ENCODE data around the gene ZNF544.

ZNF544 gene

DNA sequence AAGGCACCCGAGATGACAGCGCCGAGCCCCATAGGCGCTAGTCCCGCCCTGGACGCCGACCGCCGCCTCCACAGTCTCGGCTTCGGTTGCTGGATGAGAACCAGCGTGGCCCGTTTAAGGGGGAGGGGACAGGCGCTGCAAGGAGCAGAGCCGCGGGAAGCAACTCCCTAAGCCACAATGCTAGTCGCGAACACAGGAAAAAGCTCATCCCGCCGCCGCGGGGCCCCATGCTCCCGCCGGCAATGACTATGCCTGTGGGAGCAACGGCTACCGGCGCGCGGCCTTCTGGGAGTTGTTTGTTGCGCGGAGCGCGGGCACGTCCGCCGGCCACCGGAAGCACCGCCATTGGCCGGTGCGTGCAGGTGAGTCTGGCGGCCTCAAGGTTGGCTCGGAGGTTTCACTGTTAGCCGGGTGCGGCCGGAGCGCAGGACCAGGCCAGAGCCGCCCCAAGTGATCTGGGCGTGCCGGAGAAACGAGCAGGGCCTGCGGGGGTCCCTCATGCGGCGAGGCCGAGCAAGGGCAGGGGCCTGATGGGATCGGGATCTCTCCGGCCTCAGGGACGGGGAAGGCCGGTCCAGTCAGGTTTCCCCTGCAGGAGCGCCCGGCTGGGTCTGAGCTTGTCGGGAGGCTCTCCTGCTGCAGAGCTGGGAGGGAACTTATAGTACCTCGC lies at the start of gene ZNF544:
TSS of gene ZNF544 (plus strand) at position 330 of the 670 bp plus-strand sequence. CDS start 15,110 bp downstream, outside the sequence.
- DNase-seq (ENCODE audit: low read depth): peak; percentile 57

DNA sequence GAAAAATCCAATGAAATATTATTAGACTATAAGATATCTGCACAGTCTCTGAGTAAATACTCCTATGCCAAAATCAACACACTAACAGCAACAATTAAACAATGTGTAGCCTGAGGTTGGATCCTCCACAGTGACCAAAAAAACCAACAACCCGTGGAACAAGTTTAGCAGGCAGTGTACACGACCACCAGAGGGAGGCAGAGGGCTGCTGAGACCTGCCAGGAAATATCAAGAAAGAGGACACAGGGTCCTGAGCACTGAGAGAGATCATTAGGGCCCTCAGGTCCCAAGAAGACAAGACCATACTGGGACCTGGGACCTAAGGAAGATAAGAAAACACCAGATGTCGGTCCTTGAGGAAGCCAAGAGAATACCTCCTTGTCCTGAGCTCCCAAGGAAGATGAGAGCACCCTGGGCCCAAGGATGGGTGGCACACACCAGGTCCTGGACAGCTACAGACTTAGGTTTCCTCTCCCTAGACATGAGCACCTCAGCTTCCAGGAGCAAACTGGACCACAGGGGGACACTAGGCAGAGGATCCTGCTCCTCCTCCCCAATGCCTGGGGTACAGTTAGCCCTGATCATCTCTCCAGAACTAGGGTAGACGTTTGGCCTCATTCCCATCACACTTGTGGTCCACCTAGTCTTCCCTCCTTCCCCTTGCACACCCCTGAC lies 46.7 kb upstream of the ZNF544 start:
- peak; percentile 37 for DNase-seq (ENCODE audit: low read depth)

DNA sequence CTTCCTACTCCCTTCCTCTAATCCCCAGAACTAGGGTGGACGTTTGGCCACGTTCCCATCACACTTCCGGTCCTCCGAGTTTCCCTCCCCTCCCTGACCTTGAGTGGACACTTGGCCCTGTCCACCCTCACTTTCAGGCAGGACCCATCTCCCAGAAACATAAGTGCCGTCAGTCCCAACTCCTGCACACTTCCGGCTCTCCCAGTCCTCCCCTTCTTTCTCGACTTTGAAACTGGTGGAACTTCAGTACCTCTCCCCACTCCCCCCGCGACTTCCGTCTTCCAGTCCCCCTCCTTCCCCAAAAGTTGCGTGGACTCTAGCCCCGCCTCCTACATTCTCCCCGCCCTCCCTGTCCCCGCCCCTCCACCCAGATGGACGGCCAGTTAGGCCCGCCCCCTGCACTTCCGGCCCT lies 46.1 kb upstream of the ZNF544 start:
- DNase-seq (ENCODE audit: low read depth): no peak

DNA sequence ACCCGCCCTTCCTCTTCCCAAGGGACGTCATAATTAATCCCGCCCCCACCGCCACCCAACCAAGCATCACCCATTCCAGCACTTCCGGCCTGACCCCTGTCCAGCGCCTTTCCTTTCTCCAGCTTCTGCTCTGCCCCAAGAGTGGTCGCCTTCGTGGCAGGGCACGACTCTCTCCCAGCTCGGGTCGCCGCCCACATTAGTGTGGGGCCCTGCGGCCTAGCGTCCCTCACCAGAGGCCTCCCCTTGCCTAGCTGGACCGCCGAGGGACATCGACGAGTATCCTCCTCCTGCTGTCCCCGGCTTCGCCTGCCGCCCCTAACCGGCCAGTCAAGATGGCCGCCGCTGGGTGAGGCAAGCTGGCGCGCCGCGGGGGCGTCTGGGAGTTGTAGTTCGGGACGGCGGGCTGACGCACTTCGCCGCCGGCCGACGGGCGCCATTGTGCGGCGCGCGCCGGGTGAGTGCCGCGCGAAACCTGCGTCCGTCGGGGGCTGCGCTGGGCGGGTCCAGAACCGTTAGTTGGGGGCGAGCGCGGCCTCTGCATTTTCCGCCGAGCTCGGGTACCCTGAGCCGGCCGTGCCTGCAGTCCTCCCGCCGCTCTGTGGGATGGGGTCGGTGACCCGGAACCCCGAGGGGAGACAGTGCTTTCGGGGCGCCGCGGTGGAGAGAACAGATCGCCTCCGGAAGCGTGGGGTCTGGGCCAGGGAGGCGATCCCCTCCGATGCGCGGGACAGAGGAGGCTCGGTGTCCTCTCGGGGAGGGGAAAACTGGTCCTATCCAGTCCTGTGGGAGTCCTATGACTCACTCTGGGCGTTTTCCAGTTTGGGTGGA lies 45.5 kb upstream of the ZNF544 start, which contains the start of gene ZNF274:
TSS of gene ZNF274 (plus strand) at position 73 of the 828 bp plus-strand sequence. CDS start 905 bp downstream, outside the sequence.
- DNase-seq (ENCODE audit: low read depth): peak; percentile 86

DNA sequence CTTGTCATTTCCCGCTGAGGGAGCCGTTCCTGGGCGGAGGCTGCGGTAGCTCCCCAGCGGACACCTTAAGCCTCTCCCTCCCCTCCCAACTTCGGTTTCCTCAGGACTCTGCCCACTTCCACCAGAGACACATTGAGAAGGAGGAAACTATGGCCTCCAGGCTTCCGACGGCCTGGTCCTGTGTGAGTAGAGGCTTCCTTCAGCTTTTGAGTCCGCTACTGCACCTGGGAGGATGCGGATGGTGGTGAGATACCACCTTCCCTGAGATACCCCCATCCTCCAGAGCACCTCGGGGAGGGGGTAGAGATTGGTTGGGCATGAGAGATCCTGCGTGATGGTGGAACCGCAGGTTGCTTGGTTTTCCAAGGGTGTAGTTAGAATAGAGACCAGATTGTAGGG lies 44.9 kb upstream of the ZNF544 start:
- DNase-seq (ENCODE audit: low read depth): no peak

DNA sequence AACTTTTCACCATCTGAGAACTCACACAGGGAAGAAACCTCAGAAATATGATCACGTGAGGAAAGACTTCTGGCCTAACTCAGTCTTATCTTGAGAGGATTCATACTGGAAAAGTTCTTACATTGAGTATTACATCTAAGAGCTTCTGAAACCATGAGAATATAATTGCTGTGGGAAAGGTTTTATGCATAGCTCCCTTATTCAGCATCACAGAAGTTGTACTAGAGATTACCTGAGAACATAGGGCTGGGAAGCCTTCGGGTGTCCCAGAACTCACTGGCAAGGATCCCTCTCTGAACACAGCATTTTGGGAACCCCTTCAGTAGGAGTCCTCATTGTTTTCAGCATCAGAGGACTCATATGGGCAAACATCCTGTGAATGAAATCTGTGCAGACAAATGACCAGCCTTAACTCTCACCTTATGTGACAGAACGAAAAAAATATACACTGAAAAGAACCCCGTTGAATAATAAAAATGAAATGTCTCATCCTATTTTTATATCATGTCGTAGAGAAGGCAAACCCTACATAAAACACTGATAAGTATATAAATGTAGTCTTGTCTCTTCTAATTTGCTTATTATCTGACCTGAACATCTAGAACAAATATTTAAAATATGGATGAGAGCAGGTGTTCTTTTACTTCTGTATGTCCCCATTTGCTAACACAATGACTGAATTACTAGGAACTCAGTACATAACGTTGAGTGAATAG lies 31.7 kb upstream of the ZNF544 start:
- no peak for DNase-seq (ENCODE audit: low read depth)

DNA sequence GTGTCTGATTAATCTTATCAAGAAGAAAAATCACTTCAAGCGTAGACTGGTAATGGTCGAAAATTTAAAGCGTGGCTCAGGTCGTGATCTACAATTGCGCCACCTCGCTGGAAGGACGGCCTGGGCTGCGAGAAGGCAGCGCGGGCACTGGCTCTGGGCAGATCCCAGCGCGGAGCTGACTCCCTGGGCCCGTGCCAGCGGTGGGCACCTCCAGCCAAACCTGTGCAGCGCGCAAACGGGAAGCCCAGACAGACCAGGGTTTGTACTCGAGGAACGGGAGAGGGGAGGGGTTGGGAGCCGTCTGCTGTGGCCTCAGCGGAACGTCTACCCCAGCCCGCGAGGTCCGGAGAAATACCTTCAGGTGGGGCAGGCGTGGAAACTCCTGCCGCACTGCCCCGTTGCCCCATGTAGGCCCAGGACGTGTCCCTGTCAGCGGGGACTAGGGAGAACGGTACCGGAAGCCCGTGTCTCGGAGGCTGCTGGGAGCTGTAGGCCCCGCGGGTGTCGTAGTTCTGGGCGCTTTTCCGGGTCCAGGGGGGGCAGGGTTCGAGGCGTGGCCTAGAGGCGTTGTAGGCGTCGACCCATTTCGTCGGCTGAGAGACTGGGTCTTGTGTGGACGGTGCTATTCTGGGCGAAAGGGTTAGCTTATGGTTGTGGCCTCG lies 24.8 kb upstream of the ZNF544 start:
- DNase-seq (ENCODE audit: low read depth): no peak

DNA sequence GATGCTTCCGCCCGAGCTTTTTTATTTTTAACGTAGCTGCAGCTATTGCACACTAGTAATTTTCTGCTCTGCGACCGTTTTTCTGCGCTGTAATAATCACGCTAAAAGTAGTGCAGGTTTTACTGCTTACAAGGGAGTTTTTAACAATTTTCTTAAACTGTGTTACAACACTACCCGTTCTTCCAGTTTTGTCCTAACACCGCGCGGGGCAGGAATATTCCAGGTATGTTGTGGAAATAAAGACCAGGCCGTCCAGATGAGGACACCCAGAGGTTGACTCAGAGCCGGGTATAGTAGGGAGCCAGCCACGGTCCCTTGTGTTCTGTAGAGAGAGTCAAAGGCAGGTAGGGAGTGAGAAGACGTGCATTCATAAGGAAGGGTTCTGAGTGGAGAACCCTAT lies 24.1 kb upstream of the ZNF544 start:
- DNase-seq (ENCODE audit: low read depth): no peak

DNA sequence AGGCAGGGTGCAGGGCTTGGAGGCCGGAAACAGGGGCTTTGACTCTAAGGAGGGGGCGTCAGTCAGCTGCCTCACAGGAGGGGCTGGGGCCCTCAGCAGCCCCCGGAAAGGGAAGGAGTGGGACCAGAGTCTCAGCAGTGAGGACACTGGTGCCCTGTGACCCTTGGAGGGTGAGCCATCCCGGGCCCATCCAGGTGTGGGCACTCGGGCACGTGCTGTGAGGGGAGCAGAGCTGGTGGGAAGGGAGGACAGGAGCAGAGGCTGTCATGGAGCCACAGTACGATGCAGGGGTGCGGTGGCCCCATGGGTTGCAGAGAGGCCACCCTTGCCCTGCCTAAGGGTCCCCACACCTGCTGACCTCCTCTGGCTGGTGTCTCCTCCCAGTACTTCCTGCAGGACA lies 19.1 kb upstream of the ZNF544 start:
- no peak for DNase-seq (ENCODE audit: low read depth)

DNA sequence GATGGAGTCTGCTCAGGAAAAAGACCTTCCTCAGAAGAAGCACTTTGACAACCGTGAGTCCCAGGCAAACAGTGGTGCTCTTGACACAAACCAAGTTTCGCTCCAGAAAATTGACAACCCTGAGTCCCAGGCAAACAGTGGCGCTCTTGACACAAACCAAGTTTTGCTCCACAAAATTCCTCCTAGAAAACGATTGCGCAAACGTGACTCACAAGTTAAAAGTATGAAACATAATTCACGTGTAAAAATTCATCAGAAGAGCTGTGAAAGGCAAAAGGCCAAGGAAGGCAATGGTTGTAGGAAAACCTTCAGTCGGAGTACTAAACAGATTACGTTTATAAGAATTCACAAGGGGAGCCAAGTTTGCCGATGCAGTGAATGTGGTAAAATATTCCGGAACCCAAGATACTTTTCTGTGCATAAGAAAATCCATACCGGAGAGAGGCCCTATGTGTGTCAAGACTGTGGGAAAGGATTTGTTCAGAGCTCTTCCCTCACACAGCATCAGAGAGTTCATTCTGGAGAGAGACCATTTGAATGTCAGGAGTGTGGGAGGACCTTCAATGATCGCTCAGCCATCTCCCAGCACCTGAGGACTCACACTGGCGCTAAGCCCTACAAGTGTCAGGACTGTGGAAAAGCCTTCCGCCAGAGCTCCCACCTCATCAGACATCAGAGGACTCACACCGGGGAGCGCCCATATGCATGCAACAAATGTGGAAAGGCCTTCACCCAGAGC lies 16.2 kb upstream of the ZNF544 start:
- no peak for DNase-seq (ENCODE audit: low read depth)

DNA sequence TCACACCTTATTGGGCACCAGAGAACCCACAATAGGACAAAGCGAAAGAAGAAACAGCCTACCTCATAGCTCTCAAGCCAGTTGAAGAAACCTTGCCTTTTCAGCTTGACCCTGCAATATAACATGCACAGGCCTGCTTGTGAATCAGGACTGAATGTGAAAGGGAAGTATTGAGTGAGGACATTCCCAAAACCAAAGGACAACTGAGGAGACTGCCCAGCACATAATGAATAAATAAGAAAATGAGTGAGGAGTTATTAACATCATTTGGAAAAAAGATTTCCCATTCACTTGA lies 15.7 kb upstream of the ZNF544 start:
- no peak for DNase-seq (ENCODE audit: low read depth)

DNA sequence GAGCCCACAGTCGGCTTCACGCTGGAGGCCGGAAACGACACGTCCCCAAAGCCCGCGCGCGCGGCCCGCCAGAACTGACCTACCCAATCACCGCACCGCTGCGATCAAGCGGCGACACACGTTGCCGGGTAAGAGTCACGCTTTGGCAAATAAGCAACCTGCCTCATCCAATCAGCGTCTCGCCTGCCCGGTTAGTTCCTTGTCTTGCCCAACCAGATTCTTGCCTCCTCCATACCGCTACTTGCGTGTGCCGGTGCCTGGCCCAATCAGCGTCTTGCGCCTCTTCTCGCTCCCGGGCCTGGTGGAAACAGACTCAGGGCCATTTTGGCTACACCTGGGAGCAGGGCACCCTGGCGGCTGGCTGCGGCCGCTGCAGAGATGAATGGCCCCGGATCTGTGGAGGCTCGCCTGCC lies 11.6 kb upstream of the ZNF544 start:
- DNase-seq (ENCODE audit: low read depth): no peak

DNA sequence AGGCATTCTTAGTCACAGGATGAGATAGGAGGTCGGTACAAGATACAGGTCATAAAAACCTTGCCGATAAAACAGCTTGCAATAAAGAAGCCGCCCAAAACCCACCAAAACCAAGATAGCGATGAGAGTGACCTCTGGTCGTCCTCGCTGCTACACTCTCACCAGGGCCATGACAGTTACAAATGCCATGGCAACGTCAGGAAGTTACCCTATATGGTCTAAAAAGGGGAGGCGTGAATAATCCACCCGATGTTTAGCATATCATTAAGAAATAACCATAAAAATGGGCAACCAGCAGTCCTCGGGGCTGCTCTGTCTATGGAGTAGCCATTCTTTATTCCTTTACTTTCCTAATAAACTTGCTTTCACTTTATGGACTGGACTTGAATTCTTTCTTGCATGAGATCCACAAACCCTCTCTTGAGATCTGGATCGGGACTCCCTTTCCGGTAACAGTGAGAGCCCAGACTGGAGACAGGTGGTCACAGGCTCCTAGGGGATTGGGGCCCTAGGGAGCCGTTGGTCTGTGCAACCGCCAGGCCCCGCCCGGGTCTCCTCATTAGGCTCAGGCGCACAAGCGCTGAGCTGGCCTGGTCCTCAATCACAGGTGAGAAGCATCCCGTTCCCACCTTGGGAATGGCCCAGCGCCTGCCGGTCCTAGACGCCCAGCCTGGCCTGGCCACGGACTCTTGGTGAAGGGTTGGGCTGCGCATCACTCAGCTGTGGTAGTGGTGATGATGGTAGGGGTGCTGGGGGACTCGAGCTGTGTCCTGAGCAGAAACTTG lies 10.9 kb upstream of the ZNF544 start:
- no peak for DNase-seq (ENCODE audit: low read depth)

DNA sequence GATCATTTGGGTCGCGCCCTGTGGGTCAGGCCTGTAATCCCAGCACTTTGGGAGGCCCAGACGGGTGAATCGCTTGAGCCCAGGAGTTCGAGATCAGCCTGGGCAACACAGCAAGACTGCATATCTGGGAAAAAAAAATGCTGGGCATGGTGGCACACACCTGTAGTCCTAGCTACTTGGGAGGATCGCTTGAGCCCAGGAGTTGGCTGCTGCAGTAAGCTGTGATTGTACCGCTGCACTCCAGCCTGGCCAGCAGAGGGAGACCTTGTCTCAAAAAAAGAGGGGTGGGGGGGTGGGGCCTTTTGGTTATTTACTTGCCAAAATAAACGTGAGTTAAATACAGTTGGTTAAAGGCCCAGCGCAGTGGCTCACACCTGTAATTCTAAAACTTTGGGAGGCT lies 9.8 kb upstream of the ZNF544 start:
- no peak for DNase-seq (ENCODE audit: low read depth)

DNA sequence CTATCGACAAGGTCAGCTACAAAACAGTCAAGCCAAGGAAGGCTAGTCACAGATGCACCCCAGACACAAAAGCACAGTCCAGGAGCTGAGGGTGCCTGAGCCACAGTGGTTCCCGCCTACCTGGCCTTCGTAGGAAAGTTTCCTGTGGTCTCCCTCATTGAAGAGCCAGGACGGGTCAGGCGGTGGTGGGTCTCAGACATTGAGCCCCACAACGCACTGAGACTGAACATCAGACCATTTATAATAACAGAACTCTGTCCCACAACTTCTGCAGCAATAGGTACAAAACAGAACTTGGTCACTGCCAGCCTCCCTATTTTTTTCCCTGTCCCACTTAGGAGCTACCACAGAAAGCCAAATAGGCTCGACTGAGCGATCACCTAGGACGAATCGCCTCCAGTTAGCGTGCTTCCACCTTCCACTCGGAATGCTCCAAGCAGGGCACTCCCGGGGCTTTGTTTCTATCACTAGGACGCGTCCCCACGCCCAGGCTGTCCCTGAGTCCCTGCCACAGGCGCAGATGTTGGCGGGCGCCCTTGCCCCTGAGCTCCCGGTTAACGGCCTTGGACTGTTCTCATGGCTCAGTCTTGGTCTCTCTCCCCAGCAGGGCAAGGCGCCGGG lies 640 bp upstream of the ZNF544 start:
- DNase-seq (ENCODE audit: low read depth): no peak

DNA sequence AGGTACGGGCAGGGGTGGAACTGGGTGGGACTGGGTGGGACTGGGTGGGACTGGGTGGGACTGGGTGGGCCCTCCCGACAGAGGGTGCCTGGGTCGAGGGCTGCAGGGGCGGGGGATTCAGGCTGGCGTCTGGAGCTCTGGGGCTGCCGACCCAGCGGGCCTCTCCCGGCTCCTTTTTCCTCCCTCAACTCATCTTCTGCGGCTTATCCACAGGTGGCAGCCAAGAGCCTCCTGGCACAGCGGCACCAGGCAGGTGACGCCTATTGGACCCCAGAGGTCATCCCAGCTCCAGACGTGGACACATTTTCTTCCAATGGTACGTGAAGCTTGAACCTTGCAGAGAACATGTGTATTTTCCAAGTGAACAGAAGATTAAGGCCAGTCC lies 533 bp downstream of the ZNF544 start:
- DNase-seq (ENCODE audit: low read depth): peak; percentile 1

DNA sequence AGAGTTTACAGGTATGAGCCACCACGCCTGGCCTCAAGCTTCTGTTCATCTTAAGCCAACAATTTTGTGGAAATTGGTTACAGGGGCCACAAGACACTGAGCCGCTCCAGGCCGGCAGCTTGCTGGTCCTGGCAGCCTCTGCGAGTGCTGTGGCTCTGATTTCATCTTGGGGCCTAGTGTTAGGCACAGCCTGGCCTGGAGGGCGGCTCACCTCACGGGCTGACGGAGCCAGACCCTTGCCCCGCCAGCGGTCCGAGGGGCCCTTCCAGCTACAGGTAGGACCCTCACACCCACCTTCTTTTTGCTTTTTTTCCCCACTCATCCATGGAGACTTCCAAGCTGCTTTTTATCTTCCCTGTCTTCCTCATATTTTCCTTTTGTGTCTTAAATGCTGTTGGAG lies 8.6 kb downstream of the ZNF544 start:
- no peak for DNase-seq (ENCODE audit: low read depth)

DNA sequence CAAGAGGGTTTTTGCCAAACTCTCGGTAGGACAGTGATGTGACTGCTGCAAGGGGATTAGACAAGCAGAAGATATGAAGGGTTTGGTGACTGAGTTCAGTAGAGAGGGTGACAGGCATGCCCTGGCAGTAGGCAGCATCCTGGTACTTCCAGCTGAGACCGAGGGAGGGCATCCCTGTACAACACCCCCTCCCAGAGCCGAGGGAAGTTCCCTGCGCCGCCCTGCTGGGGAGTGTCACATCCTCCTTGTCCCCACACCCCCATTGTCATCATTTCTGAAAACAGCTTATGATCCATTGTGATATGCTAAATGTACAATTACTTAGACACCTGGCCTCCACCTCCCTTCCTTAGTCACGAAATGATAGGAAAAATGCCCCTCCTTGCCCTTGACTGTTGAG lies 14.6 kb downstream of the ZNF544 start:
- no peak for DNase-seq (ENCODE audit: low read depth)

DNA sequence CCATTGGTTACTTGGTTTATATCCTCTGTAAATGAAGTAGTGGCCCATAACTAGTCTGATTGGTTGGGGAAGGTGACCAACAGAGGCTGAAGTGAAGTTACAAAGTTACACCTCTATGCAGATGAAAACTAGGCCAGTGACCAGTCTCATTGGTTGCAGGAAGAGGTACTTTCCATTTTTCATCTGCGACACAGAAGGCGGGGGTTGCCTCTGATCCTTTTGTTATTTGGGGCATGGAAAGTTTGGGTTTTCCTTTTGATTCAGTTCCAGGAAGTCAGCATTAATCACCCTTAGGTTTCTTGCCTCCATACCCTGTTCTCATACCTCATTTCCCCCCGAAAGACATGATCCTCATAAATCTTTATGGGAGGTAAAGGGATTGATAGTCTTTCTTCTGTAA lies 20.2 kb downstream of the ZNF544 start:
- DNase-seq (ENCODE audit: low read depth): no peak

DNA sequence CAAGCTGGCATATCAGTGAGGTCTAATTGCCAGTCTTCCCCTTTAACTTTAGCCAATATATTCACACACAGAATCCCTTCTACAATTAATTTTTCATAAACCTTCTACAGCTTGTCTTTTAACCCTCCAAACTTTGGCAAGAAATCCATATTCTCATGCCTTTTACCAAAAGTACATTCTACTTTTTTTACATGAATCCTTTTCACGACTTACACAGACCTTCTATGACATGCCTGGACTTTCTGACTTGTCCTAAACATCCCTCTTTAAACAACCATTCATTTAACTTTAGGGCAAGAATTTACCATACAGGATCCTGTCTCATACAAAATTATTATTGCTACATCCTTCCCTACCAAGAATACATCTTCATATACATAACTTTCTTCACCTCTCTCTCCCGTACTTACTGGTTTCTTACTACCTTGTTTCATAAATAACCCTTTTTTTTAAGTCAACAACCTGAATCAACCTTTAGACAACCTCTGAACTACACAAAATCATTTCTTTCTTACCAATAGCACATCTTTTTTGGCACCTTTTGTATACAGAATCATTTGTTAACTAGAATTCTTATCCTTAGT lies 23.5 kb downstream of the ZNF544 start:
- DNase-seq (ENCODE audit: low read depth): no peak

Data from activated T-cell treated with anti-CD3 and anti-CD28 coated beads for 24 hours (primary cell).